Inflammatory macrophage (primary cell): Measurements from ENCODE around the gene CX3CL1.

Experiments used
- DNase-seq, 2 donors: peaks; one replicate each; pipeline ENCODE4 v3.0.0-alpha.2; 2020 to 2022

Gene CX3CL1

GRCh38 chr16:57407521-57408353 is 35.4 kb downstream of the CX3CL1 start:
- DNase-seq = no peak

- peak; percentile 32 to 61 for DNase-seq
Observed at GRCh38 chr16:57409065-57409464, 36.8 kb downstream of the CX3CL1 start.

GRCh38 chr16:57409870-57410587 is 37.7 kb downstream of the CX3CL1 start:
- DNase-seq = peak; percentile 54 to 86

- DNase-seq = no peak
Observed at GRCh38 chr16:57411362-57411976, 39.2 kb downstream of the CX3CL1 start.

- no peak for DNase-seq
Observed at GRCh38 chr16:57412584-57412983, 40.3 kb downstream of the CX3CL1 start.

- peak; percentile 29 to 46 for DNase-seq
Observed at GRCh38 chr16:57413301-57413730, 41.0 kb downstream of the CX3CL1 start.

GRCh38 chr16:57413733-57414132 is 41.4 kb downstream of the CX3CL1 start:
- DNase-seq = no peak

- DNase-seq = no peak
Observed at GRCh38 chr16:57416084-57416483, 43.8 kb downstream of the CX3CL1 start.

GRCh38 chr16:57419506-57419905 is 47.2 kb downstream of the CX3CL1 start:
- DNase-seq = no peak

- peak; percentile 47 to 53 for DNase-seq
Observed at GRCh38 chr16:57422026-57422944, 50.0 kb downstream of the CX3CL1 start.

GRCh38 chr16:57423152-57423551 is 50.9 kb downstream of the CX3CL1 start:
- no peak for DNase-seq

- no peak for DNase-seq
Observed at GRCh38 chr16:57424583-57424982, 52.3 kb downstream of the CX3CL1 start.

GRCh38 chr16:57426356-57426755 is 54.1 kb downstream of the CX3CL1 start:
- DNase-seq = no peak

GRCh38 chr16:57427307-57427706 is 55.0 kb downstream of the CX3CL1 start:
- no peak for DNase-seq

GRCh38 chr16:57427824-57428223 is 55.5 kb downstream of the CX3CL1 start:
- DNase-seq = no peak

- peak; percentile 30 to 56 for DNase-seq
Observed at GRCh38 chr16:57430955-57431354, 58.7 kb downstream of the CX3CL1 start.

GRCh38 chr16:57432505-57432904 is 60.2 kb downstream of the CX3CL1 start:
- no peak for DNase-seq

- DNase-seq = no peak
Observed at GRCh38 chr16:57432989-57433388, 60.7 kb downstream of the CX3CL1 start.

- DNase-seq = no peak
Observed at GRCh38 chr16:57434003-57434402, 61.7 kb downstream of the CX3CL1 start.
